Measurements from ENCODE around the gene GNL3L. TPM values are rescaled to one million over a fixed set of nuclear protein-coding genes. Genes with fewer than 3 reads are reported as not detected.
"Not testable (repeated sequence)": the region's sequence is repeated elsewhere in the genome, so short reads cannot be mapped to it uniquely, and the experiment has no call there.

GNL3L gene
- total RNA-seq, 3 donors from 2014 or later (not counting 1 experiment from before 2014, with no cell fraction given) = 44.5 to 50.0 (median 49.2) TPM

GRCh38 chrX:54561622-54562021 lies 31.6 kb downstream of the GNL3L start:
- no peak overlapping the region for H3K27ac ChIP-seq (ENCODE audit: low read length)
- H3K27me3 Mint-ChIP-seq (ENCODE audit: low read depth in 2 of 2) = no peaks in the 10 kb centered on the region
- DNase-seq (no peak), ATAC-seq (no peak)
- H3K9me3 Mint-ChIP-seq = no peaks in the 10 kb centered on the region
- no peak for TF ChIP-seq CTCF (IDR thresholded peaks at IDR 0.05)
- peaks cover 34% of the 10 kb centered on the region for H3K36me3 ChIP-seq (ENCODE audit: control insufficient read depth, insufficient read depth, low read length)
- H3K4me1 Mint-ChIP-seq = no peaks in the 10 kb centered on the region
- H3K27me3 ChIP-seq (ENCODE audit: control insufficient read depth, insufficient read depth, low read length) = no peaks in the 10 kb centered on the region
- WGBS (ENCODE audit: insufficient coverage) = 100% methylated on average over 1 of the region's 1 CpG
- no peak overlapping the region for H3K4me3 ChIP-seq (ENCODE audit: low read length)
- no peaks in the 10 kb centered on the region for H3K4me1 ChIP-seq (ENCODE audit: control insufficient read depth, insufficient read depth, low read length)
- no peak overlapping the region for H3K27ac Mint-ChIP-seq
- no peaks in the 10 kb centered on the region for H3K36me3 Mint-ChIP-seq
- H3K4me3 Mint-ChIP-seq = no peak overlapping the region
- intact Hi-C loops (cut with micrococcal nuclease) = no loop called here
- no peaks in the 10 kb centered on the region for H3K9me3 ChIP-seq (ENCODE audit: control insufficient read depth, insufficient read depth, low read length)

GRCh38 chrX:54564936-54565335 lies 34.9 kb downstream of the GNL3L start:
- Histone ChIP-seq H3K27ac (ENCODE audit: low read length) (no peak overlapping the region), H3K4me1 (ENCODE audit: control insufficient read depth, insufficient read depth, low read length) (no peaks in the 10 kb centered on the region), H3K9me3 (ENCODE audit: control insufficient read depth, insufficient read depth, low read length) (no peaks in the 10 kb centered on the region), H3K36me3 (ENCODE audit: control insufficient read depth, insufficient read depth, low read length) (peaks cover 20% of the 10 kb centered on the region), H3K27me3 (ENCODE audit: control insufficient read depth, insufficient read depth, low read length) (no peaks in the 10 kb centered on the region), H3K4me3 (ENCODE audit: low read length) (no peak overlapping the region)
- Mint-ChIP-seq H3K4me1 (no peaks in the 10 kb centered on the region), H3K4me3 (no peak overlapping the region), H3K9me3 (no peaks in the 10 kb centered on the region), H3K36me3 (no peaks in the 10 kb centered on the region), H3K27me3 (ENCODE audit: low read depth in 2 of 2) (no peaks in the 10 kb centered on the region), H3K27ac (no peak overlapping the region)
- ATAC-seq (no peak), DNase-seq (no peak)
- 83% methylated on average over 1 of the region's 5 CpGs for WGBS (ENCODE audit: insufficient coverage)
- no peak for TF ChIP-seq CTCF (IDR thresholded peaks at IDR 0.05)
- intact Hi-C loops (cut with micrococcal nuclease) = no loop called here

GRCh38 chrX:54570332-54570731 lies 40.3 kb downstream of the GNL3L start:
- Histone ChIP-seq H3K4me1 (ENCODE audit: control insufficient read depth, insufficient read depth, low read length) (no peaks in the 10 kb centered on the region), H3K27ac (ENCODE audit: low read length) (no peak overlapping the region), H3K4me3 (ENCODE audit: low read length) (no peak overlapping the region), H3K9me3 (ENCODE audit: control insufficient read depth, insufficient read depth, low read length) (no peaks in the 10 kb centered on the region), H3K36me3 (ENCODE audit: control insufficient read depth, insufficient read depth, low read length) (no peaks in the 10 kb centered on the region), H3K27me3 (ENCODE audit: control insufficient read depth, insufficient read depth, low read length) (no peaks in the 10 kb centered on the region)
- ATAC-seq (no peak), DNase-seq (no peak)
- Mint-ChIP-seq H3K27me3 (ENCODE audit: low read depth in 2 of 2) (no peaks in the 10 kb centered on the region), H3K36me3 (no peaks in the 10 kb centered on the region), H3K4me3 (no peak overlapping the region), H3K9me3 (peaks cover 0 to 4% of the 10 kb centered on the region in 2 donors), H3K4me1 (no peaks in the 10 kb centered on the region), H3K27ac (no peak overlapping the region)
- TF ChIP-seq CTCF (IDR thresholded peaks at IDR 0.05) = no peak
- intact Hi-C loops (cut with micrococcal nuclease) = no loop called here

GRCh38 chrX:54572641-54573040 lies 42.6 kb downstream of the GNL3L start:
- H3K4me1 ChIP-seq (ENCODE audit: control insufficient read depth, insufficient read depth, low read length); H3K9me3 ChIP-seq (ENCODE audit: control insufficient read depth, insufficient read depth, low read length); H3K9me3 Mint-ChIP-seq; H3K36me3 ChIP-seq (ENCODE audit: control insufficient read depth, insufficient read depth, low read length); H3K36me3 Mint-ChIP-seq; H3K4me1 Mint-ChIP-seq; H3K4me3 ChIP-seq (ENCODE audit: low read length); H3K27me3 ChIP-seq (ENCODE audit: control insufficient read depth, insufficient read depth, low read length); H3K27ac Mint-ChIP-seq; intact Hi-C loops (cut with micrococcal nuclease); H3K4me3 Mint-ChIP-seq; H3K27me3 Mint-ChIP-seq (ENCODE audit: low read depth in 2 of 2); DNase-seq; ATAC-seq; H3K27ac ChIP-seq (ENCODE audit: low read length): not testable (repeated sequence)
- no CpG with 5 or more reads among the region's 31 CpGs for WGBS (ENCODE audit: insufficient coverage)
